ENCODE measurements around the gene HES4. TPM values are rescaled to one million over a fixed set of nuclear protein-coding genes. Genes with fewer than 3 reads are reported as not detected.

HES4 gene
- total RNA-seq, 1 experiment from 2014 or later, result 233 TPM

DNA sequence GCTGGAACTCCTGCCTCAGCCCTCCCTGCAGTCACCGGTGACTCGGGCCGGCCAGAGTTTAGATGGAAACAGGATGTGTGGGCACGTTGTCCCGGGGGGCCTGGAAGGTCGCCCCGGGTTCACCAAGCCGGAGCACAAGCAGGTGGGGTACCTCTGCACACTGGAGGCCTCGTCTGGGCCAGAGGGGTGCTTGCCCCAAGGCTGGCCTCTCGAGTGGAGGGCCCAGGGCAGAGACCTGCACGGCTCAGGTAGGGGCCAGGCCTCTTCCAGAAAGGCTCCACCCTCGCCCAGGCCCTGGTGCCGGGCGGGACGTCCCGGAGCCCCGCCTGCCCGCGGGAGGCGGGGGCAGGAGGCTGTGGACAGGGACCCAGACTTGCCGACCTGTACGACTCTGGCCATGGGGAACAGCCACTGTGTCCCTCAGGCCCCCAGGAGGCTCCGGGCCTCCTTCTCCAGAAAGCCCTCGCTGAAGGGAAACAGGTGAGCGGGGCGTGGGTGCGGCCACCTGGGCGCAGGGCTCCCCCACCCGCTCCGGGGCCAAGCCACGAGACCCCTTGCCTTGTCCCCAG is 33.7 kb downstream of the HES4 start, which contains the start of gene PLEKHN1:
TSS of gene PLEKHN1 (plus strand) at position 348 of the 569 bp plus-strand sequence. CDS start at position 398, 50 bp downstream.
- intact Hi-C loops (cut with micrococcal nuclease), result no loop called here
- peak within 1 kb of the TSS; percentile 43 for H2AFZ ChIP-seq (ENCODE audit: low read length)
- H3K27ac ChIP-seq (ENCODE audit: low read length), result peak within 1 kb of the TSS; percentile 99
- ChIA-PET POLR2A (ENCODE audit: unreplicated experiment) (interaction anchor here (0.6 to 1.0 kb wide), 4 partner anchors 7 to 271 kb away, joined by 3 to 6 read pairs (median 5); partner anchors contain the start of gene NOC2L), CTCF (interaction anchor here (0.5 to 1.1 kb wide), 5 partner anchors 10 to 98 kb away, joined by 3 to 14 read pairs (median 4); no protein-coding TSS in a partner anchor)
- TF ChIP-seq EZH2 (IDR thresholded peaks at IDR 0.05; ENCODE audit: low read length, unreplicated experiment) (no peak), EZH2phosphoT487 (IDR thresholded peaks at IDR 0.05; ENCODE audit: borderline replicate concordance, low read length) (no peak), CTCF (conservative IDR thresholded peaks at IDR 0.05; ENCODE audit: low read depth, low read length) (no peak)
- H3K79me2 ChIP-seq (ENCODE audit: low read length), result peaks cover 15% of the 10 kb centered on the region
- peaks cover 28% of the 10 kb centered on the region for H3K4me1 ChIP-seq (ENCODE audit: insufficient read depth, low read length)
- H3K9ac ChIP-seq (ENCODE audit: low read length), result peak within 1 kb of the TSS; percentile 99
- H3F3A ChIP-seq (ENCODE audit: low read length, unreplicated experiment), result no peaks in the 10 kb centered on the region
- no peaks in the 10 kb centered on the region for H3K9me2 ChIP-seq (replicated peaks; ENCODE audit: low read length)
- BruUV-seq (replicated peaks), result TSS peak; percentile 80
- peak within 1 kb of the TSS; percentile 79 for H3K4me3 ChIP-seq (ENCODE audit: low read length)
- ATAC-seq (peak; percentile 86), DNase-seq (peak; percentile 80)
- H3K36me3 ChIP-seq (ENCODE audit: low read depth, low read length), result no peaks in the 10 kb centered on the region
- no peaks in the 10 kb centered on the region for H3K9me3 ChIP-seq (ENCODE audit: low read length)
- H4K20me1 ChIP-seq (ENCODE audit: low read length), result no peaks in the 10 kb centered on the region
- H3K27me3 ChIP-seq (ENCODE audit: low read length), result no peaks in the 10 kb centered on the region
- H3K4me2 ChIP-seq (ENCODE audit: low read length), result peak within 1 kb of the TSS; percentile 98

DNA sequence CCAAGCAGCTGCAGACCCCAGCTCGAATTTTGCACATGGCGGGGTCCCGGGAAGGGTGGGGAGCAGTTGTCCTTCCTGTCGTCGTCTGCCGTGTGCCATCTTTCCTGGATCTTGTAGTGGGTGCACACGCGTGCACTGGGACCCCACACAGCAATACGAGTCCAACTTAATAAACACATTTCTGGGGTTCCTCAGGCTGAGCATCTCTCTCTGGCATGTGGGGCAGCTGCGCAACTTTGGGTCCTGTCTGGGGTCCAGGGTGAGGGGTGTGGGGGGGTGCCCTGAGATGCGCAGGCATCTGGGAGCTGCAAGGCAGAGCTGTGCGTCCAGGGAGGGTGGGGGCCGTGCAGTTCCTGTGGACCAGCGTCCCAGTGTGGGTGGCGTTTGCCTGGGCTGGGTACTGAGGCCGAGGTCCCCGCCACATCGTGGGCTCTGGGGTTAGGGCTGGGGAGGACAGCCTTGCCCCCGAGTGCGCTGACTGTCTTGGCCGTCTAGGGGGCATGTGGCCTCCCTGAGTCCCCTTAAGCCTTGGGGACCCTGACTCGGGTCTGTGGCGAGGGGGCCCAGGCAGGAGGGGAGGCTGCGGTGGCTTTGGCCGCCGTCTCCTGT is 34.3 kb downstream of the HES4 start:
- Histone ChIP-seq H3F3A (ENCODE audit: low read length, unreplicated experiment) (no peaks in the 10 kb centered on the region), H3K79me2 (ENCODE audit: low read length) (peaks cover 15% of the 10 kb centered on the region), H3K9ac (ENCODE audit: low read length) (peak overlapping the region; percentile 99), H4K20me1 (ENCODE audit: low read length) (no peaks in the 10 kb centered on the region), H3K9me2 (replicated peaks; ENCODE audit: low read length) (no peaks in the 10 kb centered on the region), H3K27ac (ENCODE audit: low read length) (peak overlapping the region; percentile 99), H3K4me3 (ENCODE audit: low read length) (peak overlapping the region; percentile 79), H3K27me3 (ENCODE audit: low read length) (no peaks in the 10 kb centered on the region), H3K4me2 (ENCODE audit: low read length) (peak overlapping the region; percentile 98), H2AFZ (ENCODE audit: low read length) (no peak overlapping the region), H3K9me3 (ENCODE audit: low read length) (no peaks in the 10 kb centered on the region), H3K4me1 (ENCODE audit: insufficient read depth, low read length) (peaks cover 29% of the 10 kb centered on the region), H3K36me3 (ENCODE audit: low read depth, low read length) (no peaks in the 10 kb centered on the region)
- ChIA-PET CTCF (no interaction called here), POLR2A (ENCODE audit: unreplicated experiment) (no interaction called here)
- ATAC-seq, result peak; percentile 1
- no TSS peak for BruUV-seq (replicated peaks)
- no peak for DNase-seq
- TF ChIP-seq EZH2phosphoT487 (IDR thresholded peaks at IDR 0.05; ENCODE audit: borderline replicate concordance, low read length), result no peak
- TF ChIP-seq EZH2 (IDR thresholded peaks at IDR 0.05; ENCODE audit: low read length, unreplicated experiment), result no peak
- TF ChIP-seq CTCF (conservative IDR thresholded peaks at IDR 0.05; ENCODE audit: low read depth, low read length), result no peak
- intact Hi-C loops (cut with micrococcal nuclease), result no loop called here
